Right lobe of liver (tissue), 6 donors: ENCODE data around the gene FOXP2. TPM values are rescaled to one million over a fixed set of nuclear protein-coding genes. Genes with fewer than 3 reads are reported as not detected.

Experiments
- ATAC-seq, 4 donors: fragments of 200-7000 bp; cut with Tn5 transposase; one replicate each; pipeline ENCODE4 v1.9.1; 2020; ENCODE audit warnings: mild to moderate bottlenecking in 4 of 4, moderate library complexity in 4 of 4
- DNase-seq, 3 donors: peaks; one replicate each; pipeline ENCODE4 v3.0.0-alpha.2; 2020
- H3K27ac ChIP-seq, 3 donors: fragments of 200-600 bp; one replicate each; pipeline ENCODE4 v1.8.0; 2022
- H3K27me3 ChIP-seq, 2 donors: fragments of 200-600 bp; one replicate each; pipeline ENCODE4 v1.8.0; 2022
- H3K36me3 ChIP-seq, 4 donors: fragments of 200-600 bp; sonication (generic) in 1 of 4; one replicate each; pipeline versions ENCODE4 v1.5.1 to v1.8.0; 2017 to 2022; ENCODE audit warnings: control low read depth in 1 of 4
- H3K4me1 ChIP-seq, 4 donors: fragments of 200-600 bp; sonication (generic) in 1 of 4; one replicate each; pipeline versions ENCODE4 v1.5.1 to v1.8.0; 2017 to 2022; ENCODE audit warnings: control low read depth in 1 of 4
- H3K4me3 ChIP-seq, 3 donors: fragments of 200-600 bp; one replicate each; pipeline ENCODE4 v1.8.0; 2022
- H3K9me3 ChIP-seq, 4 donors: fragments of 200-600 bp; sonication (generic) in 1 of 4; one replicate each; pipeline versions ENCODE4 v1.5.1 to v1.8.0; 2017 to 2022; ENCODE audit warnings: control low read depth in 1 of 4
- POLR2A ChIP-seq: fragments of 450-650 bp; IDR thresholded peaks from one replicate; pipeline ENCODE4 v1.6.1; 2017; ENCODE audit warnings: antibody characterized with exemption, mild to moderate bottlenecking
- WGBS: methylation state at CpG from one replicate; pipeline ENCODE4 v1.1.6; 2018; ENCODE audit warnings: low coverage, low lambda C conversion rate; ENCODE audit not compliant: insufficient coverage; ENCODE audit errors: missing lambda C conversion rate; 5-methylcytosine and 5-hydroxymethylcytosine counted together
- intact Hi-C, 2 donors: fragments of 100-400 bp; cut with DNase I; formaldehyde crosslinking; loops; one replicate each; pipeline versions ENCODE4 v1.11.2 to v1.14.1; 2022
- total RNA-seq, 6 experiments: library from RNA; depleted of rRNA in 2 of 6; stranded (reverse); fragments of >200 nt in 2 of 6; fragmentation: NEBNext Ultra II Directional in 3 of 6; extraction: Animal tissue kit (Norgen Biotek cat#: 25700) in 3 of 6; gene quantifications; one replicate each; pipeline versions ENCODE4 v1.1.0 to v1.2.4, GENCODE V29; 2016 to 2023
- TF ChIP-seq, protein P1 (sequence below), 4 donors: fragments of 200-600 bp in 3 of 4; fragments of 450-650 bp in 1 of 4; IDR thresholded peaks; one replicate each; pipeline versions ENCODE4 v1.5.1 to v1.8.0; 2016 to 2022; ENCODE audit warnings: antibody characterized with exemption in 4 of 4, mild to moderate bottlenecking in 2 of 4
- donor health status: DM: no; HTN: yes; CAD: no.
- donor health status: DM: no; HTN: no; CAD: no.
- donor health status: DM: no; HTN: no; CAD: no.
- donor health status: DM: no; HTN: yes; CAD: no.
- donor health status: DM: no; HTN: yes; CAD: no.

Gene FOXP2
- total RNA-seq, 6 experiments from 2014 or later = 2.9 to 8.3 (median 4.4) TPM

DNA sequence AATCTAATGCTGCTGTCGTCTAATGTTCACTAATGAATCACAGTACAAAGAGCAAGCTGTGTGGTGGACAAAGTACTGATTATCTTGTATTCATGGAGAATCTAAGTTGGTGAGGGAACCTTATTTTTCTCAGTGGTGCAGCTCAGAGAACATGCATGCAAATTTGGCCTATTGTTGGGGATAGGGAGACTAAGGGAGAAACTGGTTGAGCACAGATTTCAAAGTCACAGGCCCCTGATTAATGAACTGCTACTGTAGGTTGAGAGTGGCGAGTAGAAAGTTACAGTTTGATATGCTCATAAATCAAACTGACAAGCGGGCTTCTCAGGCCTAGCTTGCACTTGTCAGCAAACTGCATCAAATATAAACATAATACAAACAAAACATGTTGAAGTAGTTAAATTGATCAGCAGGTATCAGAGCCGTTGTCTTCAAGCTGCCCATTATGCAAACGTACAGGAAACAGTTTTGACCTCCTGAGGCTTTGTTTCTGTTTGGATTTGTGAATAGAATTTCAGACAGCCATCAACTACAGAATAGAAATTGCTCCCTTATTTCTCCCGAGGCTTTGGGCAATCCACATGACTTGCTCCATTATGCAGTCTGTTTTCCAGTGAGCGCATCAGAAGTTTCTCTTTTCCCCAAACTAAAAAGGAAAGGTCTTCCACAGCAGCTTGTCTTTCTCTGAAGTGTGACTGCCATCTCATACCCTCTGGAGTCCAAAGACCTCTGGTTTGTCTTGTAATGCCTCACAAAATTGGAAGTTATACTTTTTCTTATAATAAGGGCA is 215.8 kb downstream of the FOXP2 start:
- Histone ChIP-seq H3K4me1 (peaks cover 0 to 4% (median 0%) of the 10 kb centered on the region in 4 donors), H3K36me3 (peaks cover 0 to 5% (median 0%) of the 10 kb centered on the region in 4 donors), H3K9me3 (no peaks in the 10 kb centered on the region), H3K4me3 (no peak overlapping the region), H3K27ac (no peak overlapping the region), H3K27me3 (no peaks in the 10 kb centered on the region)
- DNase-seq (no peak), ATAC-seq (no peak)
- TF ChIP-seq, protein P1, sequence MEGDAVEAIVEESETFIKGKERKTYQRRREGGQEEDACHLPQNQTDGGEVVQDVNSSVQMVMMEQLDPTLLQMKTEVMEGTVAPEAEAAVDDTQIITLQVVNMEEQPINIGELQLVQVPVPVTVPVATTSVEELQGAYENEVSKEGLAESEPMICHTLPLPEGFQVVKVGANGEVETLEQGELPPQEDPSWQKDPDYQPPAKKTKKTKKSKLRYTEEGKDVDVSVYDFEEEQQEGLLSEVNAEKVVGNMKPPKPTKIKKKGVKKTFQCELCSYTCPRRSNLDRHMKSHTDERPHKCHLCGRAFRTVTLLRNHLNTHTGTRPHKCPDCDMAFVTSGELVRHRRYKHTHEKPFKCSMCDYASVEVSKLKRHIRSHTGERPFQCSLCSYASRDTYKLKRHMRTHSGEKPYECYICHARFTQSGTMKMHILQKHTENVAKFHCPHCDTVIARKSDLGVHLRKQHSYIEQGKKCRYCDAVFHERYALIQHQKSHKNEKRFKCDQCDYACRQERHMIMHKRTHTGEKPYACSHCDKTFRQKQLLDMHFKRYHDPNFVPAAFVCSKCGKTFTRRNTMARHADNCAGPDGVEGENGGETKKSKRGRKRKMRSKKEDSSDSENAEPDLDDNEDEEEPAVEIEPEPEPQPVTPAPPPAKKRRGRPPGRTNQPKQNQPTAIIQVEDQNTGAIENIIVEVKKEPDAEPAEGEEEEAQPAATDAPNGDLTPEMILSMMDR (IDR thresholded peaks at IDR 0.05) = no peak
- TF ChIP-seq POLR2A = no peak
- WGBS = 65% methylated on average over 7 of the region's 7 CpGs
- intact Hi-C loops = no loop called here

DNA sequence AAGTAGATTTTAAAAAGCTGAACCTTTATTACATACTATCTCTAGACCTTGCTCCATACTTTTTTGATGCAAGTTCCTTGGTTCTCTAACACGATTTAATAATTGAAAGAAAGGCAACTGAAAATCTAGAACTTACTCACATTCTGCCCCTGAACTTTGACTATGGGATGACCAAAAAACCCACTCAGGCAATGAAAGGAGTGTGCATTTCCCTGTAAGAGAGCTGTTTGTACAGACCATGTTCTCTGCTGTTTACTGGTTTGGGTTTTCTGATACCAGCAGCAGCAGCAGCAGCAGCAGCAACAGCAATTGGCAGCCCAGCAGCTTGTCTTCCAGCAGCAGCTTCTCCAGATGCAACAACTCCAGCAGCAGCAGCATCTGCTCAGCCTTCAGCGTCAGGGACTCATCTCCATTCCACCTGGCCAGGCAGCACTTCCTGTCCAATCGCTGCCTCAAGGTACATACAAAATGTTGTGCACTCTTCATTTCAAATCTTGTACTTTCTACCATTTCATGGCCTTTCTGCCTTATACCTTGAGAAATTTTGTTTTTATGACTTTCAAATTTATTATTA is 216.7 kb downstream of the FOXP2 start:
- no peaks in the 10 kb centered on the region for H3K9me3 ChIP-seq
- 79% methylated on average over 3 of the region's 3 CpGs for WGBS
- peaks cover 0 to 5% (median 0%) of the 10 kb centered on the region in 4 donors for H3K36me3 ChIP-seq
- intact Hi-C loops = no loop called here
- H3K4me3 ChIP-seq = no peak overlapping the region
- ATAC-seq (no peak), DNase-seq (no peak)
- H3K27me3 ChIP-seq = no peaks in the 10 kb centered on the region
- H3K4me1 ChIP-seq = peaks cover 0 to 4% (median 0%) of the 10 kb centered on the region in 4 donors
- TF ChIP-seq, protein P1 (IDR thresholded peaks at IDR 0.05) = no peak
- TF ChIP-seq POLR2A = no peak
- no peak overlapping the region for H3K27ac ChIP-seq

DNA sequence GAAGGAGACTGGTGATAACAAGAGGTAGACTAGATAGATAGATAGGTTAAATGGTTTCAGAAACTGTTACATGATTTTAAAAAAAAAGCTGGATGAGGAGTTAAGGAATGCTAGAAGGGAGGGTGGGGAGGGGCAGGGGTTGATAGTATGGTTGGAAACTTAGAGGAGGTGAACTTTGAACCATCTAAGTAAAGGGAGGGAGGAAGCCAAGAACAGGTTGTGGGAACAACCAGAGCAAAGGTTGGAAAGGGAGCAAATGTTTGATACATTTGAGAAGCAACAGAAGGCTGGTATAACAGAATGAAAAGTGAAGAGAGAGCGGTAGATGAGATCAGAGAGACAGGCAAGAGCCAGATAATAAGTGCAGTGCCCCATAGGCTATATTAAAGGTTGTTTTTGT is 224.8 kb downstream of the FOXP2 start:
- intact Hi-C loops = no loop called here
- Histone ChIP-seq H3K9me3 (no peaks in the 10 kb centered on the region), H3K4me1 (peaks cover 0 to 11% (median 4%) of the 10 kb centered on the region in 4 donors), H3K27me3 (no peaks in the 10 kb centered on the region), H3K36me3 (no peaks in the 10 kb centered on the region), H3K4me3 (no peak overlapping the region), H3K27ac (peak overlapping the region in 1 of 3 donors; percentile 19)
- DNase-seq (no peak), ATAC-seq (peak; percentile 61 to 92 (median 88))
- WGBS = 76% methylated on average over 1 of the region's 1 CpG
- TF ChIP-seq, protein P1 (IDR thresholded peaks at IDR 0.05) = no peak
- TF ChIP-seq POLR2A = no peak

DNA sequence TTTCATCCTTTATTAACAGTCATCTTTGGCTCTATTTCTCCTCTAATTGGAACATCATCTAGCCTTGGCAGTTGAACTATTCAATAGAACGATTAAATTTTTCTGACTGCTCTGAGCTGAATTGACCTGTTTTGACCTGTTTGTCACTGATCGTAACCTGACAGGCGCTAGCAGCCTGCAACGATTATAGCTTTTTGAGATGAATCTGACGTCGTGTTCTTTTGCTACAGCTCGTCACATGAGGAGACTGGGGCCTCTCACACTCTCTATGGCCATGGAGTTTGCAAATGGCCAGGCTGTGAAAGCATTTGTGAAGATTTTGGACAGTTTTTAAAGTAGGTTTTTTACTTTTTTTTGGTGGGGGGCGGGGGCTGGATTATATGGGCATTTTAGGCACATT is 229.8 kb downstream of the FOXP2 start:
- WGBS = 83% methylated on average over 8 of the region's 8 CpGs
- no peak for DNase-seq
- H3K27me3 ChIP-seq = no peaks in the 10 kb centered on the region
- no peak for ATAC-seq
- TF ChIP-seq, protein P1 (IDR thresholded peaks at IDR 0.05) = no peak
- no peak for TF ChIP-seq POLR2A
- H3K4me1 ChIP-seq = peaks cover 0 to 7% (median 3%) of the 10 kb centered on the region in 4 donors
- intact Hi-C loops = no loop called here
- no peaks in the 10 kb centered on the region for H3K9me3 ChIP-seq
- no peaks in the 10 kb centered on the region for H3K36me3 ChIP-seq
- H3K4me3 ChIP-seq = no peak overlapping the region
- H3K27ac ChIP-seq = no peak overlapping the region
